HepG2 (cell line): ENCODE results near the gene FAM20C. TPM values are rescaled to one million over a fixed set of nuclear protein-coding genes. Genes with fewer than 3 reads are reported as not detected.

ENCODE experiments used
- ATAC-seq: fragments of 200-7000 bp; cut with Tn5 transposase; 3 replicates; pipeline ENCODE4 v1.9.1; 2020; ENCODE audit warnings: mild to moderate bottlenecking, moderate library complexity
- BruUV-seq: library from RNA; stranded (reverse); fragments of 400-500 nt; replicated peaks from 2 replicates; lab custom pipeline; 2021; lab: Mats Ljungman, UMichigan
- CTCF ChIA-PET: fragments of 300-600 bp; formaldehyde crosslinking; extraction: SDS; loops from one replicate; lab custom pipeline; 2021; ENCODE audit warnings: low total read pairs, inconsistent platforms, low intra/inter-chr PET ratio; lab: Yijun Ruan, JAX
- POLR2A ChIA-PET: fragments of 350-600 bp; sonication (Branson Sonifier 250); formaldehyde crosslinking; loops from one replicate; lab custom pipeline; 2020; ENCODE audit warnings: antibody characterized with exemption, inconsistent platforms; lab: Yijun Ruan, JAX
- DNase-seq: peaks from one replicate; pipeline ENCODE4 v3.0.0-alpha.2; 2015; ENCODE audit warnings: low spot score
- FAIRE-seq: peaks from 3 replicates; lab custom pipeline; 2011; peaks lifted over from hg19 to GRCh38; lab: Jason Lieb, UNC
- H2AFZ ChIP-seq: one replicate; pipeline ENCODE4 v1.6.1; 2011; ENCODE audit warnings: low read length, inconsistent platforms
- H3K27ac ChIP-seq: fragments of 300-600 bp; 3 replicates; pipeline ENCODE4 v1.8.0; 2011; ENCODE audit warnings: mixed run types, mild to moderate bottlenecking, mixed read lengths, low read length, inconsistent platforms; ENCODE audit not compliant: insufficient read depth; ENCODE audit errors: extremely low read length
- H3K27me3 ChIP-seq, 2 experiments: fragments of 200-600 bp in 1 of 2; 2 replicates in 1 of 2; 3 replicates in 1 of 2; pipeline versions ENCODE4 v1.6.0 to v1.8.0; 2011; ENCODE audit warnings: low read length in 2 of 2, mild to moderate bottlenecking in 2 of 2, moderate library complexity in 2 of 2, inconsistent platforms in 1 of 2; ENCODE audit not compliant: insufficient read depth in 2 of 2, control insufficient read depth in 1 of 2
- H3K36me3 ChIP-seq, 2 experiments: fragments of 200-600 bp in 1 of 2; replicated peaks in 1 of 2; 2 replicates in 1 of 2; 3 replicates in 1 of 2; pipeline versions ENCODE4 v1.5.1 to v1.8.0; 2011; ENCODE audit warnings: low read length in 2 of 2, inconsistent platforms in 1 of 2; ENCODE audit not compliant: insufficient read depth in 2 of 2, control insufficient read depth in 1 of 2
- H3K4me1 ChIP-seq: 2 replicates; pipeline ENCODE4 v1.5.1; 2012; ENCODE audit warnings: low read length, inconsistent platforms; ENCODE audit not compliant: insufficient read depth
- H3K4me2 ChIP-seq: 2 replicates; pipeline ENCODE4 v1.6.0; 2011; ENCODE audit warnings: low read depth, low read length, inconsistent platforms
- H3K4me3 ChIP-seq, 3 experiments: fragments of 200-600 bp in 1 of 3; sonication (generic), shearing (Covaris generic) in 1 of 3; replicated peaks in 1 of 3; 2 replicates each; pipeline ENCODE4 v1.5.1; 2011 to 2016; ENCODE audit warnings: low read length in 3 of 3, inconsistent platforms in 2 of 3, low read depth in 2 of 3, mild to moderate bottlenecking in 2 of 3, control low read depth in 1 of 3, mixed read lengths in 1 of 3; ENCODE audit not compliant: insufficient read depth in 1 of 3
- H3K79me2 ChIP-seq: one replicate; pipeline ENCODE4 v1.6.1; 2011; ENCODE audit warnings: low read length, inconsistent platforms; ENCODE audit not compliant: insufficient read depth
- H3K9ac ChIP-seq: 2 replicates; pipeline ENCODE4 v1.6.0; 2011; ENCODE audit warnings: mild to moderate bottlenecking, low read depth, low read length, inconsistent platforms; ENCODE audit not compliant: insufficient read depth
- H3K9me3 ChIP-seq: 2 replicates; pipeline ENCODE4 v1.5.1; 2012; ENCODE audit warnings: mild to moderate bottlenecking, low read length
- H4K20me1 ChIP-seq: 2 replicates; pipeline ENCODE4 v1.6.0; 2011; ENCODE audit warnings: inconsistent platforms, mild to moderate bottlenecking, low read length, moderate library complexity; ENCODE audit not compliant: insufficient read depth
- EHMT2 ChIP-seq: fragments of 200-600 bp; sonication (generic); IDR thresholded peaks from 2 replicates; pipeline ENCODE4 v1.7.0; 2017; ENCODE audit warnings: antibody characterized with exemption, low read depth, low read length, borderline replicate concordance
- FOSL1 ChIP-seq: sonication (generic); formaldehyde crosslinking; IDR thresholded peaks from 2 replicates; pipeline ENCODE4 v1.9.0; 2021; ENCODE audit warnings: missing genetic modification reagents, borderline replicate concordance
- JARID2 ChIP-seq: sonication (generic); formaldehyde crosslinking; IDR thresholded peaks from 2 replicates; pipeline ENCODE4 v1.8.1; 2023; ENCODE audit warnings: missing genetic modification reagents, inconsistent platforms; ENCODE audit not compliant: insufficient replicate concordance
- KDM3A ChIP-seq: IDR thresholded peaks from 2 replicates; pipeline ENCODE4 v1.6.1; 2018; ENCODE audit warnings: low read depth, missing compliant biosample characterization
- REL ChIP-seq: sonication (generic); formaldehyde crosslinking; conservative IDR thresholded peaks from 2 replicates; pipeline ENCODE4 v1.8.0; 2022; ENCODE audit warnings: mild to moderate bottlenecking, missing genetic modification reagents, moderate library complexity
- SP1 ChIP-seq, 2 experiments: fragments of 450-650 bp in 1 of 2; sonication (generic) in 1 of 2; formaldehyde crosslinking in 1 of 2; IDR thresholded peaks; 2 replicates each; pipeline versions ENCODE4 v1.4.0 to v1.6.1; 2016 to 2020; ENCODE audit warnings: missing genetic modification reagents in 1 of 2
- SSRP1 ChIP-seq: IDR thresholded peaks from 2 replicates; pipeline ENCODE4 v1.6.1; 2016; ENCODE audit warnings: control low read depth
- YY1 ChIP-seq: IDR thresholded peaks from 2 replicates; pipeline ENCODE4 v1.6.1; 2011; ENCODE audit warnings: low read length, low read depth, moderate library complexity, mild to moderate bottlenecking; ENCODE audit not compliant: insufficient read depth, insufficient replicate concordance
- ZBTB20 ChIP-seq: sonication (generic); formaldehyde crosslinking; IDR thresholded peaks from 2 replicates; pipeline ENCODE4 v1.8.1; 2023; ENCODE audit warnings: missing genetic modification reagents, low read depth, mild to moderate bottlenecking, borderline replicate concordance
- ZNF205 ChIP-seq: IDR thresholded peaks from 2 replicates; pipeline ENCODE4 v1.6.1; 2018; ENCODE audit warnings: missing biosample characterization, missing genetic modification reagents
- ZNF335 ChIP-seq: sonication (generic); formaldehyde crosslinking; IDR thresholded peaks from 2 replicates; pipeline ENCODE4 v1.4.0; 2020; ENCODE audit warnings: missing genetic modification reagents
- ZNF34 ChIP-seq: sonication (generic); formaldehyde crosslinking; IDR thresholded peaks from 2 replicates; pipeline ENCODE4 v1.4.0; 2020; ENCODE audit warnings: mild to moderate bottlenecking, missing genetic modification reagents, borderline replicate concordance
- ZNF496 ChIP-seq: sonication (generic); formaldehyde crosslinking; IDR thresholded peaks from 2 replicates; pipeline ENCODE4 v1.8.1; 2023; ENCODE audit warnings: mild to moderate bottlenecking, moderate library complexity, missing genetic modification reagents; ENCODE audit not compliant: insufficient replicate concordance
- ZNF577 ChIP-seq: sonication (generic); formaldehyde crosslinking; IDR thresholded peaks from 2 replicates; pipeline ENCODE4 v1.4.0; 2020; ENCODE audit warnings: mild to moderate bottlenecking, low read depth, missing genetic modification reagents, borderline replicate concordance
- WGBS: methylation state at CpG from one replicate; pipeline ENCODE4 v1.1.6; 2017; ENCODE audit warnings: low lambda C conversion rate; 5-methylcytosine and 5-hydroxymethylcytosine counted together
- in situ Hi-C: cut with HindIII; loops from 2 replicates; pipeline ENCODE4 v1.10.0; 2017; ENCODE audit warnings: low pct_unique_long_range_greater_than_20kb; ENCODE audit not compliant: extremely low pct_ligation_motif_present
- intact Hi-C: fragments of 100-400 bp; cut with micrococcal nuclease; formaldehyde crosslinking; loops from one replicate; pipeline ENCODE4 v1.10.0; 2022; ENCODE audit not compliant: unreplicated experiment
- polyA plus RNA-seq, 8 experiments: library from polyadenylated mRNA; depleted of rRNA in 3 of 8; stranded (reverse) in 7 of 8; unstranded in 1 of 8; fragments of >200 nt; fragmentation: Illumina TruSeq in 4 of 8; extraction: Trizol in 4 of 8; gene quantifications; 2 replicates each; pipeline versions ENCODE4 v1.2.1 to v1.2.3, GENCODE V29; 2011 to 2016; ENCODE audit warnings: low read depth in 4 of 8, missing spikeins in 1 of 8, mixed read lengths in 1 of 8; ENCODE audit not compliant: insufficient read depth in 1 of 8
- total RNA-seq, 5 experiments: library from RNA; depleted of rRNA; stranded (reverse); fragments of >200 nt; fragmentation: Illumina TruSeq; extraction: Trizol; gene quantifications; 2 replicates each; pipeline ENCODE4 v1.2.3, GENCODE V29; 2016; ENCODE audit warnings: low read depth in 1 of 5
- TF ChIP-seq, protein P1 (sequence below): IDR thresholded peaks from 2 replicates; pipeline ENCODE4 v1.6.1; 2016; ENCODE audit warnings: low read depth, missing genetic modification reagents, missing compliant biosample characterization
- TF ChIP-seq, protein P2 (sequence below): sonication (generic); formaldehyde crosslinking; IDR thresholded peaks from 2 replicates; pipeline ENCODE4 v1.8.0; 2022; ENCODE audit warnings: mild to moderate bottlenecking, missing genetic modification reagents; ENCODE audit not compliant: insufficient replicate concordance
- TF ChIP-seq, protein P3 (sequence below): sonication (generic); formaldehyde crosslinking; IDR thresholded peaks from 2 replicates; pipeline ENCODE4 v1.4.0; 2020; ENCODE audit warnings: mild to moderate bottlenecking, missing genetic modification reagents

The FAM20C gene
- total and polyA plus RNA-seq, 2 of the 13 experiments (the other 11 are each of a cell fraction or from before 2014, with no cell fraction given), result 11.9 to 19.9 TPM

DNA sequence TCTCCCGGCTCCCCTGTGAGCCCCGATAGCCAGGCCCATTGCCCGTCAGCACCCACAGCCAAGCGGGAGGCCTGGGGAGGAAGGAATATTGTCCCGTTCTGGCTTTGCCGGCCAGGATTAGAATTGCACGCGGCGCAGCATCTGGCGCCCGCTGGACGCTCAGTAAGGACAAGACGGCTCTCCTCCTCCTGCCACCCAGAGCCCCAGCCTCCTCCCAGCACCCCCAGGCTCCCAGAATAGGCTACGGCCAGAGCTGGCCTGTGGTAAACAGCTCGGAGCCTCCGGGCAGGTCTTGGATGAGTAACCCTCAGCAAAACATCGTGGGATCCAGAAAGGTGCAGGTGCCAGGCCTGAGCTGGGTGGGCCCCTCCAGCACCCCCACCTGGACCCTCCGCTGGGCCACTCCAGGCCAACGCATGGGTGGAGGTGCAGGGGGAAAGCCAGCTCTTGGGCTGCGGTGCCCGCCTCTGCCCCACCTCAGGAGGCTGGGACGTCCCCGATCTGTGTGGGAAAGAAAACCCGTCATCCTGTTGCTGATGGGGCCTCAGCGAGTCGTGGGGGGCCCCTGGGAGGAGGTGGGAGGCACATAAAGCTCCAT is 5.8 kb upstream of the FAM20C start:
- Histone ChIP-seq H3K4me3 (no peak overlapping the region), H2AFZ (no peak overlapping the region), H3K27me3 (peaks cover 12 to 77% of the 10 kb centered on the region in 2 experiments), H3K4me2 (no peak overlapping the region), H4K20me1 (no peaks in the 10 kb centered on the region), H3K9me3 (no peaks in the 10 kb centered on the region), H3K27ac (no peak overlapping the region), H3K36me3 (no peaks in the 10 kb centered on the region), H3K79me2 (no peaks in the 10 kb centered on the region), H3K4me1 (no peaks in the 10 kb centered on the region), H3K9ac (no peak overlapping the region)
- no TSS peak for BruUV-seq
- DNase-seq (no peak), ATAC-seq (no peak), FAIRE-seq (no peak)
- ChIA-PET POLR2A (no interaction called here), CTCF (no interaction called here)
- in situ Hi-C loops (no loop called here), intact Hi-C loops (no loop called here)
- WGBS, result 70% methylated on average over 10 of the region's 26 CpGs
- TF ChIP-seq SSRP1 (no peak), ZNF34 (CRISPR knock-in tag) (no peak), REL (CRISPR knock-in tag) (no peak), ZNF335 (CRISPR knock-in tag) (no peak), ZNF577 (CRISPR knock-in tag) (no peak), FOSL1 (CRISPR knock-in tag) (no peak), JARID2 (no peak), YY1 (no peak), EHMT2 (no peak), ZBTB20 (CRISPR knock-in tag) (no peak), SP1 (IDR thresholded peaks at IDR 0.05) (no peak), SP1 (CRISPR knock-in tag; IDR thresholded peaks at IDR 0.05) (no peak), ZNF496 (CRISPR knock-in tag) (no peak), ZNF205 (CRISPR knock-in tag) (no peak), KDM3A (no peak)
- TF ChIP-seq, protein P1, sequence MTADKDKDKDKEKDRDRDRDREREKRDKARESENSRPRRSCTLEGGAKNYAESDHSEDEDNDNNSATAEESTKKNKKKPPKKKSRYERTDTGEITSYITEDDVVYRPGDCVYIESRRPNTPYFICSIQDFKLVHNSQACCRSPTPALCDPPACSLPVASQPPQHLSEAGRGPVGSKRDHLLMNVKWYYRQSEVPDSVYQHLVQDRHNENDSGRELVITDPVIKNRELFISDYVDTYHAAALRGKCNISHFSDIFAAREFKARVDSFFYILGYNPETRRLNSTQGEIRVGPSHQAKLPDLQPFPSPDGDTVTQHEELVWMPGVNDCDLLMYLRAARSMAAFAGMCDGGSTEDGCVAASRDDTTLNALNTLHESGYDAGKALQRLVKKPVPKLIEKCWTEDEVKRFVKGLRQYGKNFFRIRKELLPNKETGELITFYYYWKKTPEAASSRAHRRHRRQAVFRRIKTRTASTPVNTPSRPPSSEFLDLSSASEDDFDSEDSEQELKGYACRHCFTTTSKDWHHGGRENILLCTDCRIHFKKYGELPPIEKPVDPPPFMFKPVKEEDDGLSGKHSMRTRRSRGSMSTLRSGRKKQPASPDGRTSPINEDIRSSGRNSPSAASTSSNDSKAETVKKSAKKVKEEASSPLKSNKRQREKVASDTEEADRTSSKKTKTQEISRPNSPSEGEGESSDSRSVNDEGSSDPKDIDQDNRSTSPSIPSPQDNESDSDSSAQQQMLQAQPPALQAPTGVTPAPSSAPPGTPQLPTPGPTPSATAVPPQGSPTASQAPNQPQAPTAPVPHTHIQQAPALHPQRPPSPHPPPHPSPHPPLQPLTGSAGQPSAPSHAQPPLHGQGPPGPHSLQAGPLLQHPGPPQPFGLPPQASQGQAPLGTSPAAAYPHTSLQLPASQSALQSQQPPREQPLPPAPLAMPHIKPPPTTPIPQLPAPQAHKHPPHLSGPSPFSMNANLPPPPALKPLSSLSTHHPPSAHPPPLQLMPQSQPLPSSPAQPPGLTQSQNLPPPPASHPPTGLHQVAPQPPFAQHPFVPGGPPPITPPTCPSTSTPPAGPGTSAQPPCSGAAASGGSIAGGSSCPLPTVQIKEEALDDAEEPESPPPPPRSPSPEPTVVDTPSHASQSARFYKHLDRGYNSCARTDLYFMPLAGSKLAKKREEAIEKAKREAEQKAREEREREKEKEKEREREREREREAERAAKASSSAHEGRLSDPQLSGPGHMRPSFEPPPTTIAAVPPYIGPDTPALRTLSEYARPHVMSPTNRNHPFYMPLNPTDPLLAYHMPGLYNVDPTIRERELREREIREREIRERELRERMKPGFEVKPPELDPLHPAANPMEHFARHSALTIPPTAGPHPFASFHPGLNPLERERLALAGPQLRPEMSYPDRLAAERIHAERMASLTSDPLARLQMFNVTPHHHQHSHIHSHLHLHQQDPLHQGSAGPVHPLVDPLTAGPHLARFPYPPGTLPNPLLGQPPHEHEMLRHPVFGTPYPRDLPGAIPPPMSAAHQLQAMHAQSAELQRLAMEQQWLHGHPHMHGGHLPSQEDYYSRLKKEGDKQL (CRISPR knock-in tag), result no peak
- TF ChIP-seq, protein P2, sequence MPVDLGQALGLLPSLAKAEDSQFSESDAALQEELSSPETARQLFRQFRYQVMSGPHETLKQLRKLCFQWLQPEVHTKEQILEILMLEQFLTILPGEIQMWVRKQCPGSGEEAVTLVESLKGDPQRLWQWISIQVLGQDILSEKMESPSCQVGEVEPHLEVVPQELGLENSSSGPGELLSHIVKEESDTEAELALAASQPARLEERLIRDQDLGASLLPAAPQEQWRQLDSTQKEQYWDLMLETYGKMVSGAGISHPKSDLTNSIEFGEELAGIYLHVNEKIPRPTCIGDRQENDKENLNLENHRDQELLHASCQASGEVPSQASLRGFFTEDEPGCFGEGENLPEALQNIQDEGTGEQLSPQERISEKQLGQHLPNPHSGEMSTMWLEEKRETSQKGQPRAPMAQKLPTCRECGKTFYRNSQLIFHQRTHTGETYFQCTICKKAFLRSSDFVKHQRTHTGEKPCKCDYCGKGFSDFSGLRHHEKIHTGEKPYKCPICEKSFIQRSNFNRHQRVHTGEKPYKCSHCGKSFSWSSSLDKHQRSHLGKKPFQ (CRISPR knock-in tag), result no peak
- TF ChIP-seq, protein P3, sequence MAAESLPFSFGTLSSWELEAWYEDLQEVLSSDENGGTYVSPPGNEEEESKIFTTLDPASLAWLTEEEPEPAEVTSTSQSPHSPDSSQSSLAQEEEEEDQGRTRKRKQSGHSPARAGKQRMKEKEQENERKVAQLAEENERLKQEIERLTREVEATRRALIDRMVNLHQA, result no peak
